Smooth muscle cell of the brain vasculature (primary cell): ENCODE measurements around the gene TAGLN3.

Experiments used
- DNase-seq: peaks from one replicate; pipeline ENCODE4 v3.0.0-alpha.2; 2012; ENCODE audit warnings: low read depth, low spot score

TAGLN3 gene

GRCh38 chr3:112047264-112047663 lies 48.5 kb downstream of the TAGLN3 start:
- no peak for DNase-seq

GRCh38 chr3:112048911-112049310 lies 50.2 kb downstream of the TAGLN3 start:
- DNase-seq = no peak

- DNase-seq = no peak
These were observed 54.5 kb downstream of the TAGLN3 start for GRCh38 chr3:112053229-112053628.

GRCh38 chr3:112056451-112056929 lies 57.8 kb downstream of the TAGLN3 start:
- DNase-seq = no peak

GRCh38 chr3:112059497-112059896 lies 60.8 kb downstream of the TAGLN3 start:
- DNase-seq = no peak

GRCh38 chr3:112061152-112061551 lies 62.4 kb downstream of the TAGLN3 start:
- no peak for DNase-seq
